ENCODE results near the gene HNRNPLL. TPM values are rescaled to one million over a fixed set of nuclear protein-coding genes. Genes with fewer than 3 reads are reported as not detected.

HNRNPLL gene
- polyA plus RNA-seq, 1 of the 3 experiments (the other 2 are of a cell fraction): 24.4 TPM

DNA sequence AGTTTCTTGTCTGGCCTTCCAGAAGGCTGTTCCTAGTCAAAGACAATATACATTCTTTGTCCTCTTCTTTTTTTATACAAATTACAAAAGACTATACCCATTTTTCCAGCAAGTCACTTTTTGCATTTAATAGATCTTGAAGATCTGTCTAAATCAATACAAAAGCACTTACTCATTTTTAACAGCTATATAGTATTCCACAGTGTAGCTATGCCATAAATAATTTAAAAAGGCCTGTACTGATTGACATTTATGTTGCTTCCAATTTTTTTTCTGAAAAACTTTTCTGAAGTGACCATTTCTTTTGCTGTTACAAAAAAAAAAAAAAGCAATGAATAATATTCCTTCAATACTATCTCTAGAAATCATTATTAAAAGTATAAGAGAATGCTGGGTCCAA, 30.3 kb upstream of the HNRNPLL start:
- Histone ChIP-seq H3K79me2 (ENCODE audit: insufficient read depth) (no peaks in the 10 kb centered on the region), H3K9ac (no peak overlapping the region), H3F3A (replicated peaks; ENCODE audit: insufficient read depth) (peaks cover 10% of the 10 kb centered on the region), H3K4me2 (no peak overlapping the region), H3K27ac (ENCODE audit: low read depth in 2 of 2, low read length in 1 of 2) (no peak overlapping the region), H3K4me3 (ENCODE audit: low read depth in 2 of 2, low read length in 1 of 2) (no peak overlapping the region), H3K9me2 (no peaks in the 10 kb centered on the region), H3K4me1 (ENCODE audit: control insufficient read depth in 1 of 2, insufficient read depth in 2 of 2, low read depth in 1 of 2, low read length in 1 of 2) (peaks cover 0 to 10% of the 10 kb centered on the region in 2 experiments; a peak in 2 of 4 replicates), H3K27me3 (ENCODE audit: insufficient read depth) (no peaks in the 10 kb centered on the region), H4K20me1 (ENCODE audit: insufficient read depth) (no peaks in the 10 kb centered on the region), H3K36me3 (replicated peaks in 1 of 2; ENCODE audit: control insufficient read depth in 1 of 2, insufficient read depth in 2 of 2, low read length in 1 of 2) (no peaks in the 10 kb centered on the region), H2AFZ (ENCODE audit: low read depth) (no peak overlapping the region), H3K9me3 (no peaks in the 10 kb centered on the region)
- TF ChIP-seq, protein P1, sequence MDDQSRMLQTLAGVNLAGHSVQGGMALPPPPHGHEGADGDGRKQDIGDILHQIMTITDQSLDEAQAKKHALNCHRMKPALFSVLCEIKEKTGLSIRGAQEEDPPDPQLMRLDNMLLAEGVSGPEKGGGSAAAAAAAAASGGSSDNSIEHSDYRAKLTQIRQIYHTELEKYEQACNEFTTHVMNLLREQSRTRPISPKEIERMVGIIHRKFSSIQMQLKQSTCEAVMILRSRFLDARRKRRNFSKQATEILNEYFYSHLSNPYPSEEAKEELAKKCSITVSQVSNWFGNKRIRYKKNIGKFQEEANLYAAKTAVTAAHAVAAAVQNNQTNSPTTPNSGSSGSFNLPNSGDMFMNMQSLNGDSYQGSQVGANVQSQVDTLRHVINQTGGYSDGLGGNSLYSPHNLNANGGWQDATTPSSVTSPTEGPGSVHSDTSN (IDR thresholded peaks at IDR 0.05): no peak
- TF ChIP-seq, protein P2, sequence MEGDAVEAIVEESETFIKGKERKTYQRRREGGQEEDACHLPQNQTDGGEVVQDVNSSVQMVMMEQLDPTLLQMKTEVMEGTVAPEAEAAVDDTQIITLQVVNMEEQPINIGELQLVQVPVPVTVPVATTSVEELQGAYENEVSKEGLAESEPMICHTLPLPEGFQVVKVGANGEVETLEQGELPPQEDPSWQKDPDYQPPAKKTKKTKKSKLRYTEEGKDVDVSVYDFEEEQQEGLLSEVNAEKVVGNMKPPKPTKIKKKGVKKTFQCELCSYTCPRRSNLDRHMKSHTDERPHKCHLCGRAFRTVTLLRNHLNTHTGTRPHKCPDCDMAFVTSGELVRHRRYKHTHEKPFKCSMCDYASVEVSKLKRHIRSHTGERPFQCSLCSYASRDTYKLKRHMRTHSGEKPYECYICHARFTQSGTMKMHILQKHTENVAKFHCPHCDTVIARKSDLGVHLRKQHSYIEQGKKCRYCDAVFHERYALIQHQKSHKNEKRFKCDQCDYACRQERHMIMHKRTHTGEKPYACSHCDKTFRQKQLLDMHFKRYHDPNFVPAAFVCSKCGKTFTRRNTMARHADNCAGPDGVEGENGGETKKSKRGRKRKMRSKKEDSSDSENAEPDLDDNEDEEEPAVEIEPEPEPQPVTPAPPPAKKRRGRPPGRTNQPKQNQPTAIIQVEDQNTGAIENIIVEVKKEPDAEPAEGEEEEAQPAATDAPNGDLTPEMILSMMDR (IDR thresholded peaks at IDR 0.05): no peak
- TF ChIP-seq, protein P3, sequence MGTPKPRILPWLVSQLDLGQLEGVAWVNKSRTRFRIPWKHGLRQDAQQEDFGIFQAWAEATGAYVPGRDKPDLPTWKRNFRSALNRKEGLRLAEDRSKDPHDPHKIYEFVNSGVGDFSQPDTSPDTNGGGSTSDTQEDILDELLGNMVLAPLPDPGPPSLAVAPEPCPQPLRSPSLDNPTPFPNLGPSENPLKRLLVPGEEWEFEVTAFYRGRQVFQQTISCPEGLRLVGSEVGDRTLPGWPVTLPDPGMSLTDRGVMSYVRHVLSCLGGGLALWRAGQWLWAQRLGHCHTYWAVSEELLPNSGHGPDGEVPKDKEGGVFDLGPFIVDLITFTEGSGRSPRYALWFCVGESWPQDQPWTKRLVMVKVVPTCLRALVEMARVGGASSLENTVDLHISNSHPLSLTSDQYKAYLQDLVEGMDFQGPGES (IDR thresholded peaks at IDR 0.05; ENCODE audit: low read depth, low read length): no peak
- TF ChIP-seq FOXJ3 (CRISPR knock-in tag; IDR thresholded peaks at IDR 0.05): no peak
- TF ChIP-seq SMC3 (IDR thresholded peaks at IDR 0.05; ENCODE audit: low read depth, low read length): no peak
- ChIA-PET POLR2A (no interaction called here), CTCF (interaction anchor here (1.1 kb wide), 1 partner anchor 29 kb away, joined by 5 read pairs; no protein-coding TSS in a partner anchor)
- DNase-seq: no peak

DNA sequence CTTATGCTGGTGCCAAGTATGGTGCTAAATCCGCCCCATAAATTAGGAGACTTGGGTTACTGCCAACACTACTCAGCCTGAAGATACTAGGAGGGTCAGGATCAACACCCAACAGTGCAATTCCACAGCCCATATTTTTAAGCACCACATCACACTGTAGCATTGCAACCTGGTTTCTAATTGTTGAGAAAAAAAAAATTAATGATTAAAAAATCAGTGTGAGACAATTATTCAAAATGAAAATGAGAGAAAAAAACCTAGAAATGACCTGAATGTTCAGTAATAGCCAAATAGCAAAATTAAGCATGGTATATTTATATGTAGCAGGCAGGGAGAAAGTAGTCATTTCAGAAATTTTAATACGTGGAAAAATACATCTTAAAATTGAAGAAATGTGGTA, 29.2 kb upstream of the HNRNPLL start:
- Histone ChIP-seq H3K9me2 (no peaks in the 10 kb centered on the region), H3K4me3 (ENCODE audit: low read depth in 2 of 2, low read length in 1 of 2) (no peak overlapping the region), H3K36me3 (replicated peaks in 1 of 2; ENCODE audit: control insufficient read depth in 1 of 2, insufficient read depth in 2 of 2, low read length in 1 of 2) (no peaks in the 10 kb centered on the region), H3K27me3 (ENCODE audit: insufficient read depth) (no peaks in the 10 kb centered on the region), H3K9me3 (no peaks in the 10 kb centered on the region), H3K9ac (no peak overlapping the region), H3K27ac (ENCODE audit: low read depth in 2 of 2, low read length in 1 of 2) (no peak overlapping the region), H3K79me2 (ENCODE audit: insufficient read depth) (no peaks in the 10 kb centered on the region), H3F3A (replicated peaks; ENCODE audit: insufficient read depth) (peaks cover 10% of the 10 kb centered on the region), H2AFZ (ENCODE audit: low read depth) (no peak overlapping the region), H4K20me1 (ENCODE audit: insufficient read depth) (no peaks in the 10 kb centered on the region), H3K4me2 (no peak overlapping the region), H3K4me1 (ENCODE audit: control insufficient read depth in 1 of 2, insufficient read depth in 2 of 2, low read depth in 1 of 2, low read length in 1 of 2) (peaks cover 0 to 10% of the 10 kb centered on the region in 2 experiments; a peak in 2 of 4 replicates)
- no peak for DNase-seq
- POLR2A ChIA-PET: no interaction called here
- CTCF ChIA-PET: no interaction called here
- 82% methylated on average over 2 of the region's 2 CpGs for WGBS (ENCODE audit: low lambda C conversion rate)
- no peak for TF ChIP-seq NRF1 (IDR thresholded peaks at IDR 0.05; ENCODE audit: low read depth, low read length)
- TF ChIP-seq, protein P1 (IDR thresholded peaks at IDR 0.05): no peak
- TF ChIP-seq EZH2phosphoT487 (IDR thresholded peaks at IDR 0.05; ENCODE audit: borderline replicate concordance, low read depth): no peak
- TF ChIP-seq RFX5 (IDR thresholded peaks at IDR 0.05; ENCODE audit: low read length): no peak
- TF ChIP-seq MXI1 (IDR thresholded peaks at IDR 0.05; ENCODE audit: low read depth, low read length): no peak
- TF ChIP-seq, protein P4, sequence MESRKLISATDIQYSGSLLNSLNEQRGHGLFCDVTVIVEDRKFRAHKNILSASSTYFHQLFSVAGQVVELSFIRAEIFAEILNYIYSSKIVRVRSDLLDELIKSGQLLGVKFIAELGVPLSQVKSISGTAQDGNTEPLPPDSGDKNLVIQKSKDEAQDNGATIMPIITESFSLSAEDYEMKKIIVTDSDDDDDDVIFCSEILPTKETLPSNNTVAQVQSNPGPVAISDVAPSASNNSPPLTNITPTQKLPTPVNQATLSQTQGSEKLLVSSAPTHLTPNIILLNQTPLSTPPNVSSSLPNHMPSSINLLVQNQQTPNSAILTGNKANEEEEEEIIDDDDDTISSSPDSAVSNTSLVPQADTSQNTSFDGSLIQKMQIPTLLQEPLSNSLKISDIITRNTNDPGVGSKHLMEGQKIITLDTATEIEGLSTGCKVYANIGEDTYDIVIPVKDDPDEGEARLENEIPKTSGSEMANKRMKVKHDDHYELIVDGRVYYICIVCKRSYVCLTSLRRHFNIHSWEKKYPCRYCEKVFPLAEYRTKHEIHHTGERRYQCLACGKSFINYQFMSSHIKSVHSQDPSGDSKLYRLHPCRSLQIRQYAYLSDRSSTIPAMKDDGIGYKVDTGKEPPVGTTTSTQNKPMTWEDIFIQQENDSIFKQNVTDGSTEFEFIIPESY (IDR thresholded peaks at IDR 0.05; ENCODE audit: borderline replicate concordance, low read depth): no peak
- TF ChIP-seq, protein P5, sequence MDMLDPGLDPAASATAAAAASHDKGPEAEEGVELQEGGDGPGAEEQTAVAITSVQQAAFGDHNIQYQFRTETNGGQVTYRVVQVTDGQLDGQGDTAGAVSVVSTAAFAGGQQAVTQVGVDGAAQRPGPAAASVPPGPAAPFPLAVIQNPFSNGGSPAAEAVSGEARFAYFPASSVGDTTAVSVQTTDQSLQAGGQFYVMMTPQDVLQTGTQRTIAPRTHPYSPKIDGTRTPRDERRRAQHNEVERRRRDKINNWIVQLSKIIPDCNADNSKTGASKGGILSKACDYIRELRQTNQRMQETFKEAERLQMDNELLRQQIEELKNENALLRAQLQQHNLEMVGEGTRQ (IDR thresholded peaks at IDR 0.05; ENCODE audit: borderline replicate concordance, low read depth, low read length): no peak
- TF ChIP-seq TCF12 (IDR thresholded peaks at IDR 0.05): no peak
- TF ChIP-seq FOXM1 (IDR thresholded peaks at IDR 0.05; ENCODE audit: low read depth): no peak
- TF ChIP-seq GABPA (IDR thresholded peaks at IDR 0.05; ENCODE audit: low read depth): no peak
- TF ChIP-seq, protein P3 (IDR thresholded peaks at IDR 0.05; ENCODE audit: low read depth, low read length): no peak
- TF ChIP-seq, protein P6, sequence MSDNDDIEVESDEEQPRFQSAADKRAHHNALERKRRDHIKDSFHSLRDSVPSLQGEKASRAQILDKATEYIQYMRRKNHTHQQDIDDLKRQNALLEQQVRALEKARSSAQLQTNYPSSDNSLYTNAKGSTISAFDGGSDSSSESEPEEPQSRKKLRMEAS (IDR thresholded peaks at IDR 0.05; ENCODE audit: low read depth): no peak
- no peak for TF ChIP-seq JUND (IDR thresholded peaks at IDR 0.05)
- TF ChIP-seq FOSL2 (IDR thresholded peaks at IDR 0.05; ENCODE audit: borderline replicate concordance, low read depth): no peak
- no peak for TF ChIP-seq YY1 (IDR thresholded peaks at IDR 0.05; ENCODE audit: low read depth)
- TF ChIP-seq FOXJ3 (CRISPR knock-in tag; IDR thresholded peaks at IDR 0.05): no peak

Measured in SK-N-SH (cell line).